HG02798 (cell line): ENCODE data around the gene DMRT1.
"Not testable (repeated sequence)": the region's sequence is repeated elsewhere in the genome, so short reads cannot be mapped to it uniquely, and the experiment has no call there.

Experiments
- ATAC-seq: cut with Tn5 transposase; IDR thresholded peaks from one replicate; pipeline ENCODE4 v1.9.1; 2021; ENCODE audit warnings: mild to moderate bottlenecking; ENCODE audit not compliant: unreplicated experiment, poor library complexity

DMRT1 gene

GRCh38 chr9:852539-852938, 11.0 kb downstream of the DMRT1 start:
- ATAC-seq = no peak

DNA sequence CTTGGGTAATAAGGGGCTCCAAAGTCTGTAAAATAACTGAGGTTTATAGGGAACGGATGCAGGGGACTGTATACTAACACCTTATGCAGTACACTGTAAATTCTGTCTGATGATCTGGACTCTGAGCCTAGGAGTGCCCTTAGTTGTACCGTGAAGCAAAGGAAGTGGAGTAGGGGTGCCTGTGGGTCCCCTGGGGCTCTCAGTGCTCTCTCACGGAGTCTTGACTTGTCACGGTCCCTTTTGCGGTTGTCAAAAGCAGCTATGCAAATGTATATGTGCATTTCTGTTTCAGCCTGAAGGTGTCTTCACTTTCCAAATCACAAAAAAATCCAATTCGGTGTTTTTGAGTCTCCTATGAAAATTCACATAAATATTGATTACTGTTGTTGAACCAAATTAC, 17.8 kb downstream of the DMRT1 start:
- peak; percentile 99 for ATAC-seq

- ATAC-seq = no peak
Observed at GRCh38 chr9:860706-861105, 19.2 kb downstream of the DMRT1 start.

- not testable (repeated sequence) for ATAC-seq
Observed at GRCh38 chr9:861525-861924, 20.0 kb downstream of the DMRT1 start.

GRCh38 chr9:875119-875962, 33.8 kb downstream of the DMRT1 start:
- ATAC-seq = no peak

GRCh38 chr9:876425-876824, 34.9 kb downstream of the DMRT1 start:
- ATAC-seq = no peak

DNA sequence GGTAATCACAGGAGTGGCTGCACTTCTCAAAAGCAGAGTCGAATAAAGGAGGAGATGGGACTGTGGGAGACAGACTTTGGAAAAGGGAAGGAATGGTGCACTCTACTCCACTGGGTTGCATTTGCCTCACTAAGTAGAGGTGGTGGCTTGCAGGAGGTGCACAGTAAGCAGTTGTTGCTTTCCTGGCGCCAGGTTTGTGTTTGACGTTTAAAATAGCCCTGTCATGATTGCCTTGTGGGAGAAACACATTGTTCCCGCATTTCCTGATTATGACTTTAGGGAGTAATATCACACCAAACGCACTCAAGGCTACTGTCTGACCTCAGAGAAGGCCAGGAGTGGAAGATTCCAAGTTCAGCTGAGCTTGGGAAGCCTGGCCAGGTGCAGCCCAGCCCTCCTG, 36.7 kb downstream of the DMRT1 start:
- no peak for ATAC-seq

DNA sequence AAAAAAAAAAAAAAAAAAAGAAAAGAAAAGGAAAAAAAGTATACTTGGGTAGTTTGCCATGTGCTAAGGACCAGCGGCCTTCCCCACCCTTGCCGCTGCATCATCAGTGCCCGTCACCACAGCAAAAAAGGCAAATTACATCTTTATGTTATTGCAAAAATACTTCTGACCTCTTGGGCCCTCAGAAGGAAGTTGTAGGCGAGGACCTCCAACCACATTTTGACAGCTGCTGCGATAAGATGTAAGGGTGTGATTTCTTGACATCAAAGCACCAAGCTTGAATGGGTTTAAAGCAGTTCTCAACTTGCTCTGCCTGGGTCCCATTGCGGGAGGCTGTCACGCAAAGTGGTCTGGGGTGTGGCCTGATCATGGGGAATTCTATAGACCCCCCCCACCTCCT, 39.2 kb downstream of the DMRT1 start:
- ATAC-seq = no peak

DNA sequence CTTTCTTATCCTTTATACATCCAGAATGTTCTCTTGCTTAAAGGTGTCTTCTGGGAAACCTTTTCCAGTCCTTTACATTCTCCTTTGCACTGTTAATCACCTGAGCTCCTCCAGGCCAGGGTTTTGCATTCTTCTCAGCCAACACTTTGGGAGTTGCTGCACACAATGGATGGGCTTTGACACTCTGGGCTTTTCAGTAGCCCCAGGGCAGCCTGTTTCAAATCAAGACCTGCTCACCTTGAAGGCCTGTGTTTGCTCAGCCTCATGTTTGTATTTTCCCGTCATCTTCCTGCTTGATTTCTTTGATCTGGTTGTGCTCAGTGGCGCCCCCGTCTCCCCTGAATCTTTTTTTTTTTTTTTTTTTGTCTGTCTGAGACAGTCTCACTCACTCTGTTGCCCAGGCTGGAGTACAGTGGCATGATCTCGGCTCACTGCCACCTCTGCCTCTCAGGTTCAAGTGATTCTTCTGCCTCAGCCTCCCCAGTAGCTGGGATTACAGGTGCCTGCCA, 41.0 kb downstream of the DMRT1 start:
- ATAC-seq = no peak

GRCh38 chr9:883011-883410, 41.5 kb downstream of the DMRT1 start:
- no peak for ATAC-seq

DNA sequence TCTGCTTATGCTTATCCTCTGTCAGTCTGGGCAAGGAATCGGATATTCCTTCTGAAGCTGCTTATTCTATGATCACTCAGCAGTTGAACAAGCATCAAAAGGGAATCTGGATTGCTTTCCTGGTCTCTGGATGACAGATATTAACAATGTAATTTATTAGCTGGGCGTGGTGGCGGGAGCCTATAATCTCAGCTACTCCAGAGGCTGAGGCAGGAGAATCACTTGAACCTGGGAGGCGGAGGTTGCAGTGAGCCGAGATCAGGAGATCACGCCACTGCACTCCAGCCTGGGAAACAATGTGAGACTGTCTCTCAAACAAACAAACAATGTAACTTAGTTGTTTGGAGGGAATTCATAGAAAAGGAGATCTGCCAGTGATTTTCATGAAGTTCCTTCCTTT, 45.4 kb downstream of the DMRT1 start:
- ATAC-seq = no peak

DNA sequence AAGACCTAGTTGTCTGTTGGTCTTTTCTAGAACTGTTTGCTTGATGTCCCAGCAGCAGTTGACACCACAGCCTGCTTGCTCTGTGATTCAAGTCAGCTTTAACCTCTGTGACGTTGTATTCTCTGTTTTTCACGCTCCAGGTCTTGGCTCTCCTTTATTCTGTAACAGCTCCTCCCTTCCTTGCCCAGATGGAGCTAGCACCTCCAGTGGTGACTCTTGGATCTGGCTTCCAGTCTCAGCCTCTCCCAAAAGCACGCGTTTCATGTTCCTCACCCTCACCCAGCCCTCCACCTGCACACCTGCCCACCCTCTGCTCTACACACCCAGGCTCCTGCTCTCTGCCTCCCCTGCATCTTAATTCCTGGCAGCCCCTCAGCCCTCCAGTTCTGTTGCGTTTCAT, 50.6 kb downstream of the DMRT1 start:
- ATAC-seq = no peak

- ATAC-seq = no peak
Observed at GRCh38 chr9:893115-893514, 51.6 kb downstream of the DMRT1 start.

GRCh38 chr9:893843-894420, 52.4 kb downstream of the DMRT1 start:
- peak; percentile 99 for ATAC-seq

DNA sequence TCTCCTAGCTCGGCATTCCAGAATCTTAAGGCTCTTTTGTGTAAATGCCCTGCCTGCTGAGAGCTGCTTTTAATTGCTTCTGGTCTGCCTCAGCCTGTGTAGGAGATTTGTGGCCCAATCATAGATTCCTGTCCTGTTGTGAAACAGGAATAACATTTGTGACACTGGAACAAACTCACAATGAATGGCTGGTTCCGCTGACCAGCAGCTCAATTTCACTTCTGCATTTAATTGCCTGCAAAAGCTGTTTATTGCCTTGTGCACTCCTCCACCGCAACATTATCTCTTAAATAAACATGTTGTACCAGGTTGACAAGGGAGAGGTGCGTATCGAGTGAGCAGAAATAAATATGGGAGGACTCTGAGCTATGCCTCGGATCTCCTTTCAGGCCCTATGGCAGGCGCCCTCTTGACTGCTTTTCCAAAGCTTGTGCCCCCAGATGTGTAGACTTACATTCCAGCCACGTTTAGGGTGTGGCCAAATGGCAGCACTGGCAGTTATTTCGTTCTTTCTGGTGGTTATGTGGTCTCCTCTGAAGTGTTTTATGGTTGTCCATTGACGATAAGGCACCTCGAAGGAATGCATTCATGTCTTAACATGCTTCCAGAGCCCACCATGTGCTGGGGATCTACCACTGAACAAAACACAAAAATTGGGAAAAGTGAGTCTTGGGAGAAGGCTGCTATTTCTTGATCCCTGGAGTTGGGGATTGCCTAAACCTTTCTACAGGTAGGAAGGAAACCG, 58.1 kb downstream of the DMRT1 start:
- ATAC-seq = peak; percentile 38

DNA sequence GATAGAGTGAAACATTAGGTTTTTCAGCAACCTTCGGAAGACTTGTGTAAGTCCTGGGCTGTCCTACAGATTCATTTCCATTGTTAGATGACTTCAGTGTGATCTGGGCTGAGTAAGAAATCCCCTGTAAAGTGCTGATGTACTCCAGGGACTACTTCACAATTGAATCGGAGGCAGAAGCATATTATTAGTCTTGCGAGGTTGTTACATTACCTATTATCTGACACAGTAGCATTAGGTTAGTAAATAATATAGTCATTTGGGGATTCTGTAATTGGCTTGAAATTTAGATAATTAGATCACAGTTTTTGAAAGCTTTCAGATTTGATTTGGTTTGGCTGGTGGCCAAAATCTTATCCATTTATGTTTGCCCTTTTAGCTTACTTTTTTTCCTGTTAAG, 62.4 kb downstream of the DMRT1 start:
- no peak for ATAC-seq

GRCh38 chr9:905906-906305, 64.4 kb downstream of the DMRT1 start:
- ATAC-seq = no peak

- ATAC-seq = no peak
Observed at GRCh38 chr9:908536-909205, 67.2 kb downstream of the DMRT1 start.

DNA sequence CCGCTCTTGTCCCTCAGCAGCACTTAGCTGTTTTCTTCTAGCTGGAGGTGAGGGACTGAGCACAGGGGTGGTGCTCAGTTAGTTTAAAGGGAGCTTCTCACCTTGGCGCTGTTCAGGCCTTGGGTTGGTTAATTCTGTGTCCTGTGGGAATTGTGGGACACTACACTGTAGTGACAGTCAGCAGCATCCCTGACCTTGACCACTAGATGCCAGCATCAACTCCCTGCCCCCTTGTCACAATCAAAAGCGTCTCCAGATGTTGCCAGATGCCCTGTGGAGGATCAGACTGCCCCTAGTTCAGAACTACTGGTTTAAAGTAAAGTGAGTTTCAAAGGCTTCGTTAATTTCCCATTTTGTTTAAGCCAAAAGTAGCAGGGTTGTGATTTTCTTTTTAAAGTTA, 69.5 kb downstream of the DMRT1 start:
- ATAC-seq = no peak

DNA sequence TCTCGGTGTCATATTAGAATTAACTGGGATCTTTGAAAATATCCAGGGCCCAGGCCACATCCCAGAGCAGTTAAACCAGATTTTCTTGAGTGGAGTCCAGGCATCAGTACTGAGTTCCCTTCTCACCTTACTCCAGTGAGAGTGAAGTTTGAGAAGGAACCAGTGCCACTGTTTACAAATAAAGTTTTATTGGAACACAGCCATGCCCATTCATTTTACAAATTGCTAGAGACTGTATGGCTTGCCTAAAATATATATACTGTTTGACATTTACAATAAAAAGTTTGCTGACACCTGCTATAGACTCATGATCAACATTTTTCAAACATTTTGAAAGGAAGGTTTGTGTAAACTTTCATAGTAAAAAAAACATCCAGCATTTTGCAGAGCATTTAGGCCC, 71.3 kb downstream of the DMRT1 start:
- no peak for ATAC-seq

- not testable (repeated sequence) for ATAC-seq
Observed at GRCh38 chr9:913526-913925, 72.0 kb downstream of the DMRT1 start.
